NOMO-1 treated with dmso at 0.1 percent for 144 hours (cell line): Measurements from ENCODE around the gene HACD2.
A peak's percentile ranks its signal among the peaks of the same experiment; 100 is the strongest.

ENCODE experiments used
- DNase-seq: peaks from one replicate; lab custom pipeline; 2025; ENCODE audit not compliant: unreplicated experiment; lab: John Stamatoyannopoulos, UW

Gene HACD2

DNA sequence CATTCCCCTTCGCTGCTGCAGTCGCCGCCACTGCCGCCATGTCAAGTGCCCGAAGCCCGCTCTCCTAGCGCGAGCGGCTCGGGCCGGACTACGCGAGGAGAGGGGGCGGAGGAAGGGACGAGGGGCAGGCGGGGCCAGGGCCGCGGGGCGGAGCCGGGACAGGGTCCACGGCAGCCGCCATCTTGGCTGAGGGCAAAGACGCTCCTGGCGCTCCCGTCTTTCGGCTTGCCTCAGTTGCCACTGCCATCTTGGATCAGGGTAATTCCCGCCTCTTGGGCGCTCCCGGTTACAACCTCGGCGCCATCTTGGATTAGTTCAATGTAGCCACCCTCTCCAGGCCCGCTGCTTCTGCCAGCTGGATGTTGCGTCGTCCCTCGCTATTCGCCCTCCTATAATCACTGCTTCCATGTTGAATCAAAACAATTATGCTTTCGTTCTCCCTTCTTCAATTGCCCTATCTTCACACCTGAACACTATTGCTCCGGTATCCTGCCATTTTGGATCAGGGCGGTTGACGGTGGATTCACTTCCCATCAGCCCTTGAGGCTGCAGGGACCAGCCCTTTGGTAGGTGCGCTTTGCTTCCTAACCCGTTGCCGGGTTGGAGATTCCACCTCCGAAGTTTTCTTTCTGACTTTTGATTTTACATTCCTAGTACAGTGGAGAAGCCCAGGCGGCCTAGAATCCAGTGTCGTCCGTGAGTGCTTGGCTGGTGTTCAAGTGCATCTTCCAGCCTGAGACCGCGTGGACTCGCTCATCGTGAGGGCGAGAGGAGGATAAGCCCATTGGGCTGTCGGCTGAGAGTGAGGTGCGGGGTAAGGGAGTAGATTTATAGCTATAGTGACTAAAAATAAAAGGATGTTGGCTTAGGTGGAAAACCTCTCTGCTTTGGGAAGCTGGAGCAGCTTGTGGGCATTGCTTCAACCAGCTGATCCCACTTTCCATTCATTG lies at the start of gene HACD2:
Gene HACD2, minus strand, starts transcription at position 66 of the 950 bp plus-strand sequence. Its CDS starts 26 bp downstream, at position 40.
- DNase-seq: peak; percentile 96

- DNase-seq: no peak
These were observed 49.5 kb upstream of the HACD2 start for GRCh38 chr3:123634149-123635051.

DNA sequence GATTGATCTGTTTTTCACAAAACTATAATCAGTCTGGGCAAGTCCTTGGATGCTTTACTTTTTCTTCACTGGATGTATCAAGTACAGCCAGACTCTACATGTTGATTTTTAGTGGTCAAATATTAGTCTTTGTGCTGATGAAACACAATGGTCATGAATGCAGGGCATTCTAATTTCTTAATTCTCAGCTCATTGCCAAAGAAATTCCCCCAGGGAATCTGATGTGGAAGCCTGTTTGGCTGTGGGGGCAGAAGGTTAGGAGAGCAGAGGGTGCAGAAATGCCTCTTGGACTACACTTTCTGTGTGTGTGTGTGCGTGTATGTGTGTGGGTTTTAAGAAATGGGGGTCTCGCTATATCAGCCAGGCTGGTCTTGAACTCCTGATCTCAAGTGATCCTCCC lies 48.7 kb upstream of the HACD2 start:
- no peak for DNase-seq

GRCh38 chr3:123632161-123632655 lies 47.4 kb upstream of the HACD2 start:
- no peak for DNase-seq

- DNase-seq: no peak
These were observed 44.8 kb upstream of the HACD2 start for GRCh38 chr3:123629747-123630047.

DNA sequence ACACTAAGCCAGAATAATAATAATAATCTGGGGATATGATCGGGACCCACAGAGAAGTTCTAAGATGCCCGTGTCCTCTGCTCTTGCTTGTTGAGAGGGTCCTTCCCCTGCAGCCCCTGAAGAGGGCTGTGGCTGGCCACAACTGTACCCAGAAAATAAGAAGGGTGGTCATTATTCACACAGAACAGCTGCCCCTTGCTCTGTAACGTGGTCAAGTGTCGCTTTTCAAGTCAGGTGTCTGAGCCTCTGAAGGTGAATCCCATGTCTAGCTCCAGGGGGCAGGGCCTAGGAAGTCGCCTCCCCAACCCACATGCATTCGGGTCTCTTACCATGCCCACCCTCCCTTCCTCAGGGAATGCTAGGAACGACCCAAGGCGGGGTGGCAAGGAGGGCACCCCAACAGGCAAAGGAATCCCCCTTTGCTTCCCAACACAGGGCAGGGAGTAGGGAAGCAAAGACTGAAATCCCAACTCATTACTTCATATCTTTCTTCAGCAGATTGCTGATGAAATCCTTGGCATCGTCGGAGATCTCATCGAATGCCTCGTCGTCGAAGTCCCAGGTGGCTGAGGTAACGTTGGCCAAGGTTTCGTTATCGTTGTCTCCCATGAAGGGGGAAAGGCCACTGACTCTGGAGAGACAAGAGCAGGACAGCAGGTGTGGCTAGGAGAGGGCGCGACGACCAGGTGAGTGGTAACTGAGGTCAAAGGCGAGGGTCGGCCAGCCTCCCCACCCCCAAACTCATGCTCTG lies 44.3 kb upstream of the HACD2 start:
- no peak for DNase-seq

DNA sequence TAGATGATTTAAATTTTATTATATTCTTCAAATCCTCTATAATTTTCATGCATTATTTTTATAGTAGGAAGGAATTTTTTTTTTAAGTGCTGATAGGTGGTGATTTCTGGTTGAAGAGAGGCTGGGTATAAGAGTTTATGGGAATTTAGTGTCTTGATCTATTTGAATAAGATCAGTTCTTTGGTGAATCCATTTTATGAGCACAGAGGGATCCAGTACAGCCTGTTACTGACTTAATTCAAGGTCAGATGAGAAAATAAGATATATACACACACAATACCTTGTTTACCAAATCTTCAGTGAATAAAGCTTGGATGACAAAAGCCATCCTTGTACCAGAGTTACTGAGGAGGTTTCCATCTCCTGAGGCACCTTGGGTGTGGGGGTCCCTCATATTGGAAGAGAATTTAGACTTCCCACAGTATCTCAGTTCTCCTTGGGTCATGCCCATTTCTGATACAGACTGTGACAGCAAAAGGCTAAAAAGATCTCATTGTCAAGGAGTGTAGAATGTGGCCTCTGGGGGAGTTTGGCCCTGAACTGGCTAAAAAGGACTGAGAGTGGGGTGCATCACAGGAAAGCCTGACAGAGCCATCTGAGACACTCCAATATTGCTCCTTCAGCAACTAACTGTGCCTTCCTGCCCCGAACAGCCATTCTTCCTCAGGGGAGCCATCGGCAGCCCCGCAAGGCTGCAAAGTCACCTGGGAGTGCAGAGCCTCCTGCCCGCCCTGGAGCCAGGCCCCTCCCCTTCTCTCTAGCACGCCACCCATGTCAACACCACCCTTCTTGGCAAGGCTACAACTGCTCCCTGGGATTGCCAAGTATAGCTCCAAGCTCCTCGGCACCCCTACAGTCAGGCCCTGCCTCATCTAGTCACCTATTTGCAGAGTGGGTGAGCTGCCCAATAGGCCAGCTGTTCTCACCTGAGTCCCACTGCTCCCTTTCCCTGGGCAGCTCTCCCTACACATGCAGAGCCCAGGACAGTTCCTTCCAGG lies 43.1 kb upstream of the HACD2 start:
- no peak for DNase-seq

DNA sequence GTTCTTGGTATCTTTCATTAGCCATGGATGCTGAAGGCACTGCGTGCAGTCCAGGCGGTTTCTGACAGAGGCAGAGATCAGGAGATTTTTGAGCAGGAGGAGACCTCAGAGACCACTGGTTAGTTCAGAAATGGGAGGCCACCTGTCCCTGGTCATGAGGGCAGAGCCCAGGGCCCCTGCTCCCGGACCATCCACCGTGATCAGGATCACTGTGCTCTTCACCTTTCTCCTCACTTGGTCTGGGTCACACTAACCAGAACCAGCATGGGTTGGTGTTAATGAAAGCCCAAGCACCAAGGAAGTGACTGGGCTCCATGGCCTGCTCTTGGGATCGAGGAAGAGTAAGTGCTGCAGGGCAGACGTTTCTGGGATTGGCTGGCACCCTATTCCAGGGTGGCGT lies 42.0 kb upstream of the HACD2 start:
- no peak for DNase-seq

DNA sequence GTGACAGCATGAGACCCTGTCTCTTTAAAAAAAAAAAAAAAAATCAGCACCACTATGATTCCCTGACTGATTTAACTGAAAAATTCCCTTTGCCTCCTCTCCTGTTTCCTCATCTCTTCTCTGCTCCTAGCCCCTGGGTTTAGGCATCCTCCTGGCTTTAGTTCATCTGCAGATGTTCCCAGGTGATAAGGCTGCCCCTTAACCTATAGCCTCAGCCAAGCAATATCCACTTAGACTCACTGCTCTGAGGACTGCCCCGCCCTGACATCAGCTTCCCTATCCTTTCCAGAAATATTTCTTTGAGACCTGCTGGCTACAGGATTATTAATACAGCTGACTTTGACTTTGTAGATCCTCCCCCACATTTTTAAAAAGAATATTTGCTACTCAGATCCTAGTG lies 39.4 kb upstream of the HACD2 start:
- no peak for DNase-seq

DNA sequence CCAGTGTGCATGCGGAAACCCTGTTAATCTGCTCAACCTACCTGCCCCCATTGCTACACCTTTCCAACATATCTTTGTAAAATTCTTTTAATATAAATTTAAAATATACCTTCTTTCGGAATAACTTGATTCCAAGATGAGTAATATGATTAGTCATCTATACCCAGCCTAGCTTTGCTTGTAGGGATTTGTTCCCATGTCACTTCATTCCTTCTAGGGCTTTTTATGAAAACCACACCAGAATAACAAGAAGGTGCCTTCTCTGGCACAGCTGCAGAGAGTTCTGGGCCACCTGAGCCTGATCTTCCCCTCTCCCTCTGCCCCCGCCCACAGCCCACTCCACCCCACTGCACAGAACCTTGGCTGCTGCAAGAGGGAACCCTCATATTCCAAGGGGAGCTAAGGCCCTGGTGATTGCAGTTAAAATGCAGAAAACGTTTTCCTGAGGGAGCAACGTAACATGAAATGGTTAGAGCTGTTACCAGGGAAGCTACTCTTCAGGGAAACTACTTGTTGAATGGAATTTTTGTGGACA lies 38.6 kb upstream of the HACD2 start:
- no peak for DNase-seq

DNA sequence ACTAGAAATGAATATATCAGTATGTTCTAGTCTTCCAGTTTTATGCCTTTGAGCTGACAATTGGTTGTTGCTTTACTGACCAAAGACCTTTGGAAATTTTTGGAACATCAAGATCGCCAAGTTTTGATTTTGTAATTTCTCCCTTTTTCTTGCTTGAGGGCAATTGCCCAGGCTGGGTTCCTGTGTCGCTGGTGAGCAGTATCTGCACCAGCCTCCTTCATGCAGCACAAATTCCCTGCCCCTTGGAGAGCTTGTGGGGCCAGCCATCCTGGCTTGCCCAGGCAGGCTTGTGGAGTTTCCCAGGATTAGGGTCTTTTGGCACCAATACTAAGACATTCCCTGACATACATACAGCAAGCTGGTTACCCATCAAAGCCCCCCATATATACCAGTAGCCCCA lies 37.9 kb upstream of the HACD2 start:
- no peak for DNase-seq

GRCh38 chr3:123621850-123622189 lies 37.0 kb upstream of the HACD2 start:
- DNase-seq: no peak

- no peak for DNase-seq
These were observed 36.5 kb upstream of the HACD2 start for GRCh38 chr3:123621186-123621849.

DNA sequence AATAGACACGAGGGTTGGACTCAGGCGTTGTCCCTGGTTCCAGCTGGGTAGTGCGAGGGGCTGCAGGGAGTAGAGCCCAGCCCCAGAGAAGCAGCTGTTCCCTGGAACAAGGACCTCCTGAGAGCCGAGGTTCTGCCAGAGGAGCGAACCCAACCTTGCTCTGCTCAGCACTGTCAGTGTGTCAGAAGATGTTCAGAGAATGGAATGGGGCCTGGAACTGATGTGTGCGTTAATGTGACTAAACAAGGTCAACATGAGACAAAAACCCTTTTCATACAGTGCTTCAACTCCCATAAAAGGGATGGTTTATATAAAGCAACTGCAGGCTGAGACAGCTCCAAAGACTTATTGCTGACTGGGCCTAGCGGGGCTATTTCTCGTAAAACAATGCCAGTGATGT lies 35.5 kb upstream of the HACD2 start:
- DNase-seq: no peak

DNA sequence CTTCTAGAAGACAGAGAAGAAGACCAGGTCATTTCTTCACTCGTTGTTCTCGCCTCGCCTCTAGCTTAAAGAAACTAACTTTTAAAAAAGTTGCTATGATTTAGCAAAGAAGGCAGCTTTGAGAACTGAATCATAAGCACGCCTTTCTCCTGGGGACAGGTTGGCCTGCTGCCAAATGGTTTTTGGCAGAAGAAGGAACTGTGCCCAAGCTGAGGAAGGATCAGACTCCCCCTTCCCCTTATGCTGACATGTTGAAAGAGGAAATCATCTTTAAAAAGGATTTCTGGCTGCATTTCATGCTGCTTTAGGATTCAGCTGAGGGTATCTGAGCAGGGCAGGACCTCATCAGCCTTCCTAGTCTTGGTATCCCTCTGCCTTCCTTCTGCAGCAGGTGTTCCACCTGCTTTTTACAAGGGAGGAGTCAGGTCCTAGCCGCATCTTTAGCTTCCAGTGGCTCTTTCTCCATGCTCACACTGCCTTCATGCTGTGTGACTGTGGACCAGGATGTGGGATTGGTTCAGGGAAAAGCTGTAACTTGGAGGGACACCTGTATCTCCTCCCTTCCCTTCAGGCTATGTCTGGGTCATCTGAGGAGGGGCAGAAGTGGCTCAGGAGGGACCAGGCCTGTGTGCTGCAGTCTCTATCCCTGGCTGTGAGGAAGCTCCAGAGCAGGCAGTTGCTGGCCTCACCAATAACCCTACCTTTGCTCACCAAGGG lies 34.1 kb upstream of the HACD2 start:
- peak; percentile 57 for DNase-seq

GRCh38 chr3:123618076-123618708 lies 33.3 kb upstream of the HACD2 start:
- peak; percentile 16 for DNase-seq

GRCh38 chr3:123616593-123616992 lies 31.7 kb upstream of the HACD2 start:
- no peak for DNase-seq

- DNase-seq: no peak
These were observed 28.7 kb upstream of the HACD2 start for GRCh38 chr3:123613543-123613942.
